GM12865 (cell line): Measurements from ENCODE around the gene AVPI1.
A peak's percentile ranks its signal among the peaks of the same experiment; 100 is the strongest.

Experiments
- DNase-seq: peaks from one replicate; pipeline ENCODE4 v3.0.0; 2010; ENCODE audit warnings: low read depth
- H3K4me3 ChIP-seq: 2 replicates; pipeline ENCODE4 v1.5.1; 2011; ENCODE audit warnings: mild to moderate bottlenecking, low read depth, low read length, control low read depth
- CTCF ChIP-seq: IDR thresholded peaks from 2 replicates; pipeline ENCODE4 v1.5.1; 2011; ENCODE audit warnings: low read length, control low read depth, low read depth, inconsistent platforms; ENCODE audit not compliant: insufficient read depth; ENCODE audit errors: missing control alignments

The AVPI1 gene

GRCh38 chr10:97718659-97719142, 31.7 kb upstream of the AVPI1 start:
- DNase-seq: no peak
- no peak for TF ChIP-seq CTCF
- H3K4me3 ChIP-seq: no peak overlapping the region

- no peak overlapping the region for H3K4me3 ChIP-seq
- TF ChIP-seq CTCF: no peak
- DNase-seq: no peak
Observed at GRCh38 chr10:97718178-97718577, 31.1 kb upstream of the AVPI1 start.

GRCh38 chr10:97717627-97718026, 30.6 kb upstream of the AVPI1 start:
- no peak for TF ChIP-seq CTCF
- no peak for DNase-seq
- H3K4me3 ChIP-seq: no peak overlapping the region

GRCh38 chr10:97715259-97715874, 28.3 kb upstream of the AVPI1 start:
- no peak for TF ChIP-seq CTCF
- DNase-seq: no peak
- no peak overlapping the region for H3K4me3 ChIP-seq

- no peak for TF ChIP-seq CTCF
- DNase-seq: peak; percentile 60
- H3K4me3 ChIP-seq: peak overlapping the region; percentile 80
Observed at GRCh38 chr10:97714401-97715258, 27.6 kb upstream of the AVPI1 start.

- DNase-seq: peak; percentile 85
- peak overlapping the region; percentile 80 for H3K4me3 ChIP-seq
- TF ChIP-seq CTCF: peak; percentile 34
Observed at GRCh38 chr10:97713826-97714400, 26.9 kb upstream of the AVPI1 start.
